ENCODE results near the gene BPHL. TPM values are rescaled to one million over a fixed set of nuclear protein-coding genes. Genes with fewer than 3 reads are reported as not detected.
A peak's percentile ranks its signal among the peaks of the same experiment; 100 is the strongest.

The BPHL gene
- total RNA-seq, 1 donor from 2014 or later: 27.7 TPM

GRCh38 chr6:3086282-3086946 is 32.1 kb upstream of the BPHL start:
- peaks cover 31% of the 10 kb centered on the region for H3K4me1 Mint-ChIP-seq (ENCODE audit: unreplicated experiment)
- peak overlapping the region; percentile 59 for H3K27ac Mint-ChIP-seq (ENCODE audit: unreplicated experiment)
- no peaks in the 10 kb centered on the region for H3K27me3 Mint-ChIP-seq (ENCODE audit: unreplicated experiment)
- no peak overlapping the region for H3K4me3 Mint-ChIP-seq (ENCODE audit: unreplicated experiment)
- H3K9me3 Mint-ChIP-seq (ENCODE audit: unreplicated experiment): no peaks in the 10 kb centered on the region
- no peak for TF ChIP-seq CTCF (IDR thresholded peaks at IDR 0.05)
- DNase-seq (ENCODE audit: extremely low spot score, unreplicated experiment): no peak
- peaks cover 59% of the 10 kb centered on the region for H3K36me3 Mint-ChIP-seq (ENCODE audit: unreplicated experiment)

GRCh38 chr6:3088446-3088845 is 30.1 kb upstream of the BPHL start:
- no peak for DNase-seq (ENCODE audit: extremely low spot score, unreplicated experiment)
- Mint-ChIP-seq H3K36me3 (ENCODE audit: unreplicated experiment) (peaks cover 43% of the 10 kb centered on the region), H3K4me3 (ENCODE audit: unreplicated experiment) (no peak overlapping the region), H3K27me3 (ENCODE audit: unreplicated experiment) (no peaks in the 10 kb centered on the region), H3K4me1 (ENCODE audit: unreplicated experiment) (peaks cover 31% of the 10 kb centered on the region), H3K27ac (ENCODE audit: unreplicated experiment) (peak overlapping the region; percentile 91), H3K9me3 (ENCODE audit: unreplicated experiment) (no peaks in the 10 kb centered on the region)
- TF ChIP-seq CTCF (IDR thresholded peaks at IDR 0.05): no peak

DNA sequence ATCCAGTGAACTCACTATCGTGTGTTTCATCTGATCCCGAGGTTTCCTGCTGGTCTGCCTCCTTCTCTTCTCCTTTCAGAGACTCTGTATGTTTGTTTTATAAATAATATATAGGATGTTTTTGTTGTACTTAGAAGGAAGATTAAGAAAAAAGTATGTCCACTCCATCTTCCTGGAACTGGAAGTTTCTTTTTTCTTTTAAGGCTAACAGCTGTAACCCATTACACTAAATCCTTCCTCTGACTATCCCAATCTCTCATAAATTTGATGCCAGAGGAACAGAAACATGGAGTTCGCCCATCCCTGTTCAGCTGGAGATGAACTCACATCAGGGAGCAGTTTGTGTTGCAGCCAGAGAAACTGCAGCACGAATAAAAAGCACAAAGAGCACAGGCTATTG is 29.5 kb upstream of the BPHL start:
- Mint-ChIP-seq H3K27ac (ENCODE audit: unreplicated experiment) (peak overlapping the region; percentile 91), H3K36me3 (ENCODE audit: unreplicated experiment) (peaks cover 39% of the 10 kb centered on the region), H3K4me1 (ENCODE audit: unreplicated experiment) (peaks cover 31% of the 10 kb centered on the region), H3K27me3 (ENCODE audit: unreplicated experiment) (no peaks in the 10 kb centered on the region), H3K9me3 (ENCODE audit: unreplicated experiment) (no peaks in the 10 kb centered on the region), H3K4me3 (ENCODE audit: unreplicated experiment) (no peak overlapping the region)
- DNase-seq (ENCODE audit: extremely low spot score, unreplicated experiment): no peak
- no peak for TF ChIP-seq CTCF (IDR thresholded peaks at IDR 0.05)

GRCh38 chr6:3090013-3090412 is 28.5 kb upstream of the BPHL start:
- Mint-ChIP-seq H3K27me3 (ENCODE audit: unreplicated experiment) (no peaks in the 10 kb centered on the region), H3K4me3 (ENCODE audit: unreplicated experiment) (no peak overlapping the region), H3K36me3 (ENCODE audit: unreplicated experiment) (peaks cover 34% of the 10 kb centered on the region), H3K9me3 (ENCODE audit: unreplicated experiment) (no peaks in the 10 kb centered on the region), H3K4me1 (ENCODE audit: unreplicated experiment) (peaks cover 31% of the 10 kb centered on the region), H3K27ac (ENCODE audit: unreplicated experiment) (peak overlapping the region; percentile 91)
- DNase-seq (ENCODE audit: extremely low spot score, unreplicated experiment): no peak
- TF ChIP-seq CTCF (IDR thresholded peaks at IDR 0.05): no peak

DNA sequence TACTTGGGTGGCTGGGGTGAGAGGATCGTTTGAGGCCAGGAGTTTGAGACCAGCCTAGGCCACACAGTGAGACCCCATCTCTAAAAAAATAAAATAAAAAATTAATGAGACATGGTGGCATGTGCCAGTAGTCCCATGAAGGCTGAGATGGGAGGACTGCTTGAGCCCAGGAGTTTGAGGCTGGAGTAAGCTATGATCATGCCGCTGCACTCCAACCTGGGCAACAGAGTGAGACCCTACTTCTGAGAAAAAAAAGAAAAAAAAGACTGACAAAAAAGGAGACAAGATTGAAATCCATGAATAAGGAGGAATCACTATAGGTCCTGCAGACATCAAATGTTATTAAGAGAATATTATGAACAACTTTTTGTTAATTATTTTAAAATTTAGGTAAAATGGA is 23.7 kb upstream of the BPHL start:
- H3K27ac Mint-ChIP-seq (ENCODE audit: unreplicated experiment): no peak overlapping the region
- no peak overlapping the region for H3K4me3 Mint-ChIP-seq (ENCODE audit: unreplicated experiment)
- DNase-seq (ENCODE audit: extremely low spot score, unreplicated experiment): no peak
- H3K9me3 Mint-ChIP-seq (ENCODE audit: unreplicated experiment): no peaks in the 10 kb centered on the region
- no peak for TF ChIP-seq CTCF (IDR thresholded peaks at IDR 0.05)
- no peaks in the 10 kb centered on the region for H3K27me3 Mint-ChIP-seq (ENCODE audit: unreplicated experiment)
- H3K36me3 Mint-ChIP-seq (ENCODE audit: unreplicated experiment): peaks cover 42% of the 10 kb centered on the region
- peaks cover 8% of the 10 kb centered on the region for H3K4me1 Mint-ChIP-seq (ENCODE audit: unreplicated experiment)
